ENCODE results near the gene AKT2. TPM values are rescaled to one million over a fixed set of nuclear protein-coding genes. Genes with fewer than 3 reads are reported as not detected.
A peak's percentile ranks its signal among the peaks of the same experiment; 100 is the strongest.

The AKT2 gene
- total and polyA plus RNA-seq, 2 donors from 2014 or later, result 75.0 to 154 TPM

DNA sequence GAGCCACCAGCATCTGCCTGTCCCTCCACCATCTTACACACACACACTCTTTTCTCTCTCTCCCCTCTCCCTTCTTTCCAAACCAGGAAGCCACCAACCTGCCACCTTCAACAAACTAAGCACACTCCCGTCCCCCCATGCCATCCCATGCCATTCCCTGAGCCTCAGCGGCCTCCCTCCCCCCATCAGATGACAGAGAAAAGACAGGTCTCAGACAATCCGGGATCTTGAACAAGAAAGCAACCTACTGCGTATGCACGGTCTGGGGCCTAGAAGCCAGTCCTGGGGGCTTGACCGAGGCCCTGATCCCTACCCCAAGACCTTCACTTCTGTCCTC is 19.4 kb downstream of the AKT2 start:
- intact Hi-C loops (cut with DNase I), result no loop called here
- no peak for DNase-seq
- Histone ChIP-seq H3K4me1 (ENCODE audit: control insufficient read depth in 2 of 3, insufficient read depth in 2 of 3, low read depth in 1 of 3, low read length in 3 of 3) (peaks cover 0 to 26% (median 20%) of the 10 kb centered on the region in 3 donors), H3K9me3 (ENCODE audit: control insufficient read depth in 2 of 3, insufficient read depth in 1 of 3, low read length in 3 of 3) (no peaks in the 10 kb centered on the region), H3K9ac (ENCODE audit: low read length in 3 of 3) (no peak overlapping the region), H3K4me3 (ENCODE audit: low read length in 3 of 3) (no peak overlapping the region), H3K27me3 (ENCODE audit: control insufficient read depth, insufficient read depth, low read length) (no peaks in the 10 kb centered on the region), H3K36me3 (ENCODE audit: control insufficient read depth in 2 of 3, insufficient read depth in 3 of 3, low read length in 3 of 3) (peaks cover 0 to 17% (median 8%) of the 10 kb centered on the region in 3 donors), H3K27ac (ENCODE audit: low read depth in 2 of 2, low read length in 2 of 2) (no peak overlapping the region)
- TF ChIP-seq, protein P1, sequence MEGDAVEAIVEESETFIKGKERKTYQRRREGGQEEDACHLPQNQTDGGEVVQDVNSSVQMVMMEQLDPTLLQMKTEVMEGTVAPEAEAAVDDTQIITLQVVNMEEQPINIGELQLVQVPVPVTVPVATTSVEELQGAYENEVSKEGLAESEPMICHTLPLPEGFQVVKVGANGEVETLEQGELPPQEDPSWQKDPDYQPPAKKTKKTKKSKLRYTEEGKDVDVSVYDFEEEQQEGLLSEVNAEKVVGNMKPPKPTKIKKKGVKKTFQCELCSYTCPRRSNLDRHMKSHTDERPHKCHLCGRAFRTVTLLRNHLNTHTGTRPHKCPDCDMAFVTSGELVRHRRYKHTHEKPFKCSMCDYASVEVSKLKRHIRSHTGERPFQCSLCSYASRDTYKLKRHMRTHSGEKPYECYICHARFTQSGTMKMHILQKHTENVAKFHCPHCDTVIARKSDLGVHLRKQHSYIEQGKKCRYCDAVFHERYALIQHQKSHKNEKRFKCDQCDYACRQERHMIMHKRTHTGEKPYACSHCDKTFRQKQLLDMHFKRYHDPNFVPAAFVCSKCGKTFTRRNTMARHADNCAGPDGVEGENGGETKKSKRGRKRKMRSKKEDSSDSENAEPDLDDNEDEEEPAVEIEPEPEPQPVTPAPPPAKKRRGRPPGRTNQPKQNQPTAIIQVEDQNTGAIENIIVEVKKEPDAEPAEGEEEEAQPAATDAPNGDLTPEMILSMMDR (IDR thresholded peaks at IDR 0.05; ENCODE audit: borderline replicate concordance, extremely low read depth, insufficient read depth), result no peak
- FAIRE-seq, result no peak

DNA sequence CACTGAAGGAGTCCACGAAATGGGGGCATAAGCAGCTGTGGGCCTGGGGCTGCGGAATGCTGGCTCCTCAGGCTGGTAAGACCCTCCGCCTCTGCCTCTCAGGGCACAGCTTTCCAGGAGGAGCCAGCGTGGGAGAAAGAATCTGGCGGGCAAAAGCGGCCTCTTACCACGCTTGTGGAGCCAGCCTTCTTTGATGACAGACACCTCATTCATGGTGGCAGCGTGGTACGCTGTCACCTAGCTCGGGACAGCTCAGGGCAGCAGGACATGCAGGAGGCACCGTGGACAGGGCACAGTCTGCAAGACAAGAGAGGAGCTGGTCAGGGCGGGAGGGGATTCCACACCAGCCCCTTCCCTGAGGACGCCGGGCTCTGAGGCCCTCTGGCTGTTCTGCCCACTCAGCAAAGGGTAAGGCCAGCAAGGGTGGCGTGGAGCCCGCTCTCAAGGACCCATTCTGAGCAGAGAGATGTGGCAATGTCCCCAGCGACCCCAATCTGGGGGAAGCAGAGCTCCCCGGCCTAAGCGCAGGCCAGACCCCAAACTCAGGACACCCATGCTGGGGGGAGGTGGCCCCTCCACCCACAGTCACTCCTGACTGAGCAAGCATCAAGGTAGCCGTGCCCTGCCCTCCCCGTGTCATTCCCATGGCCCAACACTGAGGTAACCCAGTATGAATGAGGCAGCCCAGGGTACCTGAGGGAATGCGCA is 19.9 kb downstream of the AKT2 start:
- DNase-seq (peak in 1 of 5 donors; percentile 57), FAIRE-seq (no peak)
- intact Hi-C loops (cut with DNase I), result no loop called here
- H3K27me3 ChIP-seq (ENCODE audit: control insufficient read depth, insufficient read depth, low read length), result no peaks in the 10 kb centered on the region
- no peak overlapping the region for H3K4me3 ChIP-seq (ENCODE audit: low read length in 3 of 3)
- peaks cover 0 to 26% (median 20%) of the 10 kb centered on the region in 3 donors for H3K4me1 ChIP-seq (ENCODE audit: control insufficient read depth in 2 of 3, insufficient read depth in 2 of 3, low read depth in 1 of 3, low read length in 3 of 3)
- no peaks in the 10 kb centered on the region for H3K9me3 ChIP-seq (ENCODE audit: control insufficient read depth in 2 of 3, insufficient read depth in 1 of 3, low read length in 3 of 3)
- no peak overlapping the region for H3K9ac ChIP-seq (ENCODE audit: low read length in 3 of 3)
- H3K27ac ChIP-seq (ENCODE audit: low read depth in 2 of 2, low read length in 2 of 2), result no peak overlapping the region
- TF ChIP-seq, protein P1 (IDR thresholded peaks at IDR 0.05; ENCODE audit: borderline replicate concordance, extremely low read depth, insufficient read depth), result no peak
- peaks cover 0 to 17% (median 8%) of the 10 kb centered on the region in 3 donors for H3K36me3 ChIP-seq (ENCODE audit: control insufficient read depth in 2 of 3, insufficient read depth in 3 of 3, low read length in 3 of 3)

DNA sequence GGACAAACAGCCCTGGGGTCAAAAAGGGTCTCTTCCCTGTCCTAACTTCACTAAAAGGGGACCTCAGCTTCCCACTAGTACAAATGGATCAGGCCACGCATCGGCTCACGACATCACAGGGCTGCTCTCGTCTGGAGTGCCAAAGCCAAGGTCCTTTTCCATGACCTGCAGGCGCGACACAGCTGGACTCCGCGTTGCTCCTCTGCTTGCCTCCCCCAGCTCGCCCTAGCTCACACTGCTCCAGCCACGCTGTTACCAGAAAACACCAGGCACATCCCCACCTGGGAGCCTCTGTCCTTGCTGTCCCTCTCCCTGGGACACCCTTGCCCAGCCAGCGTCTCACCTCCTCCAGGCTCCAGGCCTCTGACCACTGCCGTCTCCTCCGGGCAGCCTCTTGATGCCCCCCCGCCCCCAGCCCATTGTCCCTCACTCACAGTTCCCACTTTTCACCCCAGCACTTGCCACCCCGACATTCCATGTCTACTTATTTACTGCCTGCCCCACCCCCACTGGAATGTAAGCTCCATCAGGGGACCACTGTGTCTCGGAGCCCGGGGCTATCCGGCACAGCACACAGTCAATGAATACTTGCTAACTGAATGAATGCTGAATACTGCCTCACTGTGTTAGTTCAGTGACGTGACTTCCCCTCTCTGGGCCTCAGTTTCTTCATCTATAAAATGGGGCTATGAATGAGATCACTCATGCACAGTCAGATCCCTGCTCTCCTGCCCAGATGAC is 20.7 kb downstream of the AKT2 start:
- no peak overlapping the region for H3K4me3 ChIP-seq (ENCODE audit: low read length in 3 of 3)
- TF ChIP-seq, protein P1 (IDR thresholded peaks at IDR 0.05; ENCODE audit: borderline replicate concordance, extremely low read depth, insufficient read depth), result no peak
- H3K9me3 ChIP-seq (ENCODE audit: control insufficient read depth in 2 of 3, insufficient read depth in 1 of 3, low read length in 3 of 3), result no peaks in the 10 kb centered on the region
- no peak for FAIRE-seq
- no peak overlapping the region for H3K9ac ChIP-seq (ENCODE audit: low read length in 3 of 3)
- peaks cover 0 to 26% (median 20%) of the 10 kb centered on the region in 3 donors for H3K4me1 ChIP-seq (ENCODE audit: control insufficient read depth in 2 of 3, insufficient read depth in 2 of 3, low read depth in 1 of 3, low read length in 3 of 3)
- H3K27ac ChIP-seq (ENCODE audit: low read depth in 2 of 2, low read length in 2 of 2), result no peak overlapping the region
- H3K27me3 ChIP-seq (ENCODE audit: control insufficient read depth, insufficient read depth, low read length), result no peaks in the 10 kb centered on the region
- intact Hi-C loops (cut with DNase I), result no loop called here
- peaks cover 0 to 17% (median 8%) of the 10 kb centered on the region in 3 donors for H3K36me3 ChIP-seq (ENCODE audit: control insufficient read depth in 2 of 3, insufficient read depth in 3 of 3, low read length in 3 of 3)
- DNase-seq, result peak in 1 of 5 donors; percentile 47
